ENCODE measurements around the gene MED9. TPM values are rescaled to one million over a fixed set of nuclear protein-coding genes. Genes with fewer than 3 reads are reported as not detected.

MED9 gene
- total RNA-seq, 4 donors from 2014 or later: 6.5 to 16.6 (median 13.5) TPM

- TF ChIP-seq CTCF (IDR thresholded peaks at IDR 0.05; ENCODE audit: low read depth): no peak
Measured at GRCh38 chr17:17538417-17539391, 61.9 kb downstream of the MED9 start.

GRCh38 chr17:17539591-17539990 lies 62.8 kb downstream of the MED9 start:
- no peak for TF ChIP-seq CTCF (IDR thresholded peaks at IDR 0.05; ENCODE audit: low read depth)

GRCh38 chr17:17540278-17540906 lies 63.6 kb downstream of the MED9 start:
- TF ChIP-seq CTCF (IDR thresholded peaks at IDR 0.05; ENCODE audit: low read depth): no peak

GRCh38 chr17:17540935-17541639 lies 64.3 kb downstream of the MED9 start:
- no peak for TF ChIP-seq CTCF (IDR thresholded peaks at IDR 0.05; ENCODE audit: low read depth)

- TF ChIP-seq CTCF (IDR thresholded peaks at IDR 0.05; ENCODE audit: low read depth): no peak
Measured at GRCh38 chr17:17541640-17542001, 64.8 kb downstream of the MED9 start.

Small RNAs within 50 kb of the gene (small RNA-seq; reads per million reads assigned to genes)
- 0.49 reads per million for gene RF00019

Other genes starting within 250 kb of the MED9 start
- gene FLCN, start 239.8 kb upstream of the MED9 start, total RNA-seq: 100 to 1,000 TPM in 1 of 4 donors, 10 to 100 TPM in 3; 25.4 to 123 (median 69.6) TPM
- 10 to 100 TPM; 43.6 to 63.8 (median 51.7) TPM for gene COPS3, start 195.8 kb upstream of the MED9 start, total RNA-seq
- gene NT5M, start 173.6 kb upstream of the MED9 start, total RNA-seq: 1 to 10 TPM; 2.1 to 2.6 (median 2.4) TPM
- 100 to 1,000 TPM; 140 to 294 (median 198) TPM for gene RASD1, start 19.4 kb downstream of the MED9 start, total RNA-seq
- 10 to 100 TPM; 54.6 to 76.9 (median 63.0) TPM for gene PEMT, start 114.7 kb downstream of the MED9 start, total RNA-seq
- gene RAI1, start 204.5 kb downstream of the MED9 start, total RNA-seq: 10 to 100 TPM in 1 of 4 donors, 1 to 10 TPM in 3; 4.1 to 20.0 (median 7.5) TPM

Data from subcutaneous adipose tissue (tissue), 4 donors.